GM12891 (cell line): ENCODE data around the gene ZNHIT2.
A peak's percentile ranks its signal among the peaks of the same experiment; 100 is the strongest.

Experiments used
- PAX5 ChIP-seq: IDR thresholded peaks from 2 replicates; pipeline ENCODE4 v1.6.1; 2011; ENCODE audit warnings: low read length, moderate library complexity, mild to moderate bottlenecking; ENCODE audit not compliant: insufficient read depth, severe bottlenecking
- POLR2A ChIP-seq: IDR thresholded peaks from 2 replicates; pipeline ENCODE4 v1.6.1; 2011; ENCODE audit warnings: low read depth, low read length, control low read depth
- POLR2AphosphoS5 ChIP-seq: IDR thresholded peaks from 2 replicates; pipeline ENCODE4 v1.6.1; 2011; ENCODE audit warnings: low read depth, low read length, control low read depth
- POU2F2 ChIP-seq: IDR thresholded peaks from 2 replicates; pipeline ENCODE4 v1.6.1; 2011; ENCODE audit warnings: low read depth, mild to moderate bottlenecking, control low read depth, low read length, moderate library complexity
- SPI1 ChIP-seq: IDR thresholded peaks from 2 replicates; pipeline ENCODE4 v1.6.1; 2011; ENCODE audit warnings: low read depth, low read length, control low read depth
- TAF1 ChIP-seq: IDR thresholded peaks from 2 replicates; pipeline ENCODE4 v1.6.1; 2011; ENCODE audit warnings: low read depth, low read length, control low read depth

- peak; percentile 68 for TF ChIP-seq POLR2AphosphoS5
- no peak for TF ChIP-seq POLR2A
- TF ChIP-seq POU2F2 = no peak
- no peak for TF ChIP-seq TAF1
- no peak for TF ChIP-seq SPI1
- no peak for TF ChIP-seq PAX5
Measured at GRCh38 chr11:65116370-65117205, 913 bp downstream of the ZNHIT2 start.
